ENCODE measurements around the gene ENOX1.

The ENOX1 gene

GRCh38 chr13:43464578-43465264 lies 322.1 kb downstream of the ENOX1 start:
- Histone ChIP-seq H3K4me1 (ENCODE audit: insufficient read depth, low read length) (no peaks in the 10 kb centered on the region), H3K4me3 (ENCODE audit: low read length) (no peak overlapping the region), H3K36me3 (ENCODE audit: insufficient read depth, low read length) (no peaks in the 10 kb centered on the region), H3K9me3 (ENCODE audit: low read length) (no peaks in the 10 kb centered on the region), H2AFZ (ENCODE audit: low read depth, low read length) (no peak overlapping the region), H3K27me3 (ENCODE audit: insufficient read depth, low read length) (no peaks in the 10 kb centered on the region)

- Histone ChIP-seq H3K4me3 (ENCODE audit: low read length) (no peak overlapping the region), H2AFZ (ENCODE audit: low read depth, low read length) (no peak overlapping the region), H3K4me1 (ENCODE audit: insufficient read depth, low read length) (peaks cover 9% of the 10 kb centered on the region), H3K9me3 (ENCODE audit: low read length) (no peaks in the 10 kb centered on the region), H3K36me3 (ENCODE audit: insufficient read depth, low read length) (no peaks in the 10 kb centered on the region), H3K27me3 (ENCODE audit: insufficient read depth, low read length) (no peaks in the 10 kb centered on the region)
Measured at GRCh38 chr13:43448605-43449336, 338.0 kb downstream of the ENOX1 start.

GRCh38 chr13:43446126-43446525 lies 340.6 kb downstream of the ENOX1 start:
- H2AFZ ChIP-seq (ENCODE audit: low read depth, low read length) = no peak overlapping the region
- no peak overlapping the region for H3K4me3 ChIP-seq (ENCODE audit: low read length)
- H3K4me1 ChIP-seq (ENCODE audit: insufficient read depth, low read length) = peaks cover 23% of the 10 kb centered on the region
- no peaks in the 10 kb centered on the region for H3K27me3 ChIP-seq (ENCODE audit: insufficient read depth, low read length)
- H3K36me3 ChIP-seq (ENCODE audit: insufficient read depth, low read length) = no peaks in the 10 kb centered on the region
- H3K9me3 ChIP-seq (ENCODE audit: low read length) = no peaks in the 10 kb centered on the region

GRCh38 chr13:43445668-43446067 lies 341.1 kb downstream of the ENOX1 start:
- Histone ChIP-seq H3K36me3 (ENCODE audit: insufficient read depth, low read length) (no peaks in the 10 kb centered on the region), H3K9me3 (ENCODE audit: low read length) (no peaks in the 10 kb centered on the region), H3K27me3 (ENCODE audit: insufficient read depth, low read length) (no peaks in the 10 kb centered on the region), H3K4me3 (ENCODE audit: low read length) (no peak overlapping the region), H3K4me1 (ENCODE audit: insufficient read depth, low read length) (peaks cover 23% of the 10 kb centered on the region), H2AFZ (ENCODE audit: low read depth, low read length) (no peak overlapping the region)

GRCh38 chr13:43444081-43444480 lies 342.7 kb downstream of the ENOX1 start:
- H3K36me3 ChIP-seq (ENCODE audit: insufficient read depth, low read length) = no peaks in the 10 kb centered on the region
- H3K9me3 ChIP-seq (ENCODE audit: low read length) = no peaks in the 10 kb centered on the region
- no peaks in the 10 kb centered on the region for H3K27me3 ChIP-seq (ENCODE audit: insufficient read depth, low read length)
- H3K4me1 ChIP-seq (ENCODE audit: insufficient read depth, low read length) = peaks cover 22% of the 10 kb centered on the region
- no peak overlapping the region for H2AFZ ChIP-seq (ENCODE audit: low read depth, low read length)
- H3K4me3 ChIP-seq (ENCODE audit: low read length) = no peak overlapping the region

- no peak overlapping the region for H3K4me3 ChIP-seq (ENCODE audit: low read length)
- H3K9me3 ChIP-seq (ENCODE audit: low read length) = no peaks in the 10 kb centered on the region
- no peak overlapping the region for H2AFZ ChIP-seq (ENCODE audit: low read depth, low read length)
- H3K36me3 ChIP-seq (ENCODE audit: insufficient read depth, low read length) = no peaks in the 10 kb centered on the region
- no peaks in the 10 kb centered on the region for H3K27me3 ChIP-seq (ENCODE audit: insufficient read depth, low read length)
- H3K4me1 ChIP-seq (ENCODE audit: insufficient read depth, low read length) = peaks cover 14% of the 10 kb centered on the region
Measured at GRCh38 chr13:43441899-43442499, 344.8 kb downstream of the ENOX1 start.

- H3K36me3 ChIP-seq (ENCODE audit: insufficient read depth, low read length) = no peaks in the 10 kb centered on the region
- H3K4me1 ChIP-seq (ENCODE audit: insufficient read depth, low read length) = peaks cover 14% of the 10 kb centered on the region
- H3K9me3 ChIP-seq (ENCODE audit: low read length) = no peaks in the 10 kb centered on the region
- no peak overlapping the region for H3K4me3 ChIP-seq (ENCODE audit: low read length)
- no peak overlapping the region for H2AFZ ChIP-seq (ENCODE audit: low read depth, low read length)
- no peaks in the 10 kb centered on the region for H3K27me3 ChIP-seq (ENCODE audit: insufficient read depth, low read length)
Measured at GRCh38 chr13:43441464-43441863, 345.3 kb downstream of the ENOX1 start.

GRCh38 chr13:43434191-43434590 lies 352.6 kb downstream of the ENOX1 start:
- no peaks in the 10 kb centered on the region for H3K27me3 ChIP-seq (ENCODE audit: insufficient read depth, low read length)
- no peaks in the 10 kb centered on the region for H3K36me3 ChIP-seq (ENCODE audit: insufficient read depth, low read length)
- peaks cover 20% of the 10 kb centered on the region for H3K4me1 ChIP-seq (ENCODE audit: insufficient read depth, low read length)
- no peak overlapping the region for H3K4me3 ChIP-seq (ENCODE audit: low read length)
- H2AFZ ChIP-seq (ENCODE audit: low read depth, low read length) = no peak overlapping the region
- no peaks in the 10 kb centered on the region for H3K9me3 ChIP-seq (ENCODE audit: low read length)

- Histone ChIP-seq H3K4me3 (ENCODE audit: low read length) (no peak overlapping the region), H3K4me1 (ENCODE audit: insufficient read depth, low read length) (peaks cover 24% of the 10 kb centered on the region), H3K27me3 (ENCODE audit: insufficient read depth, low read length) (no peaks in the 10 kb centered on the region), H3K36me3 (ENCODE audit: insufficient read depth, low read length) (no peaks in the 10 kb centered on the region), H3K9me3 (ENCODE audit: low read length) (no peaks in the 10 kb centered on the region), H2AFZ (ENCODE audit: low read depth, low read length) (no peak overlapping the region)
Measured at GRCh38 chr13:43433691-43434141, 353.1 kb downstream of the ENOX1 start.

GRCh38 chr13:43432958-43433357 lies 353.8 kb downstream of the ENOX1 start:
- H3K9me3 ChIP-seq (ENCODE audit: low read length) = no peaks in the 10 kb centered on the region
- H3K4me1 ChIP-seq (ENCODE audit: insufficient read depth, low read length) = peaks cover 30% of the 10 kb centered on the region

GRCh38 chr13:43431841-43432240 lies 354.9 kb downstream of the ENOX1 start:
- H2AFZ ChIP-seq (ENCODE audit: low read depth, low read length) = no peak overlapping the region
- H3K9me3 ChIP-seq (ENCODE audit: low read length) = no peaks in the 10 kb centered on the region
- no peaks in the 10 kb centered on the region for H3K27me3 ChIP-seq (ENCODE audit: insufficient read depth, low read length)

More at GRCh38 chr13:43432958-43433357, 353.8 kb downstream of the ENOX1 start:
- no peak overlapping the region for H3K4me3 ChIP-seq (ENCODE audit: low read length)
- H3K36me3 ChIP-seq (ENCODE audit: insufficient read depth, low read length) = no peaks in the 10 kb centered on the region
- no peaks in the 10 kb centered on the region for H3K27me3 ChIP-seq (ENCODE audit: insufficient read depth, low read length)
- H2AFZ ChIP-seq (ENCODE audit: low read depth, low read length) = no peak overlapping the region

GRCh38 chr13:43431290-43431716 lies 355.5 kb downstream of the ENOX1 start:
- no peaks in the 10 kb centered on the region for H3K27me3 ChIP-seq (ENCODE audit: insufficient read depth, low read length)
- H3K9me3 ChIP-seq (ENCODE audit: low read length) = no peaks in the 10 kb centered on the region
- no peaks in the 10 kb centered on the region for H3K36me3 ChIP-seq (ENCODE audit: insufficient read depth, low read length)
- no peak overlapping the region for H2AFZ ChIP-seq (ENCODE audit: low read depth, low read length)
- H3K4me3 ChIP-seq (ENCODE audit: low read length) = no peak overlapping the region
- peaks cover 31% of the 10 kb centered on the region for H3K4me1 ChIP-seq (ENCODE audit: insufficient read depth, low read length)

More at GRCh38 chr13:43431841-43432240, 354.9 kb downstream of the ENOX1 start:
- peaks cover 31% of the 10 kb centered on the region for H3K4me1 ChIP-seq (ENCODE audit: insufficient read depth, low read length)
- H3K36me3 ChIP-seq (ENCODE audit: insufficient read depth, low read length) = no peaks in the 10 kb centered on the region
- no peak overlapping the region for H3K4me3 ChIP-seq (ENCODE audit: low read length)

Measured in neuron (in vitro differentiated cells).